HG02884 (cell line): ENCODE results near the gene IRF7.

Experiments
- ATAC-seq: cut with Tn5 transposase; IDR thresholded peaks from one replicate; pipeline ENCODE4 v1.9.1; 2021; ENCODE audit warnings: mild to moderate bottlenecking, moderate library complexity; ENCODE audit not compliant: unreplicated experiment

The IRF7 gene

GRCh38 chr11:641806-642370 lies 26.1 kb upstream of the IRF7 start:
- no peak for ATAC-seq

DNA sequence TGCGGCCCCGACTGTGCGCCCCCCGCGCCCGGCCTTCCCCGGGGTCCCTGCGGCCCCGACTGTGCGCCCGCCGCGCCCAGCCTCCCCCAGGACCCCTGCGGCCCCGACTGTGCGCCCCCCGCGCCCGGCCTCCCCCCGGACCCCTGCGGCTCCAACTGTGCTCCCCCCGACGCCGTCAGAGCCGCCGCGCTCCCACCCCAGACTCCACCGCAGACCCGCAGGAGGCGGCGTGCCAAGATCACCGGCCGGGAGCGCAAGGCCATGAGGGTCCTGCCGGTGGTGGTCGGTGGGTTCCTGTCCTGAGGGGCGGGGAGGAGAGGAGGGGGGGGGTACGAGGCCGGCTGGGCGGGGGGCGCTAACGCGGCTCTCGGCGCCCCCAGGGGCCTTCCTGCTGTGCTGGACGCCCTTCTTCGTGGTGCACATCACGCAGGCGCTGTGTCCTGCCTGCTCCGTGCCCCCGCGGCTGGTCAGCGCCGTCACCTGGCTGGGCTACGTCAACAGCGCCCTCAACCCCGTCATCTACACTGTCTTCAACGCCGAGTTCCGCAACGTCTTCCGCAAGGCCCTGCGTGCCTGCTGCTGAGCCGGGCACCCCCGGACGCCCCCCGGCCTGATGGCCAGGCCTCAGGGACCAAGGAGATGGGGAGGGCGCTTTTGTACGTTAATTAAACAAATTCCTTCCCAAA lies 24.4 kb upstream of the IRF7 start:
- ATAC-seq = no peak

DNA sequence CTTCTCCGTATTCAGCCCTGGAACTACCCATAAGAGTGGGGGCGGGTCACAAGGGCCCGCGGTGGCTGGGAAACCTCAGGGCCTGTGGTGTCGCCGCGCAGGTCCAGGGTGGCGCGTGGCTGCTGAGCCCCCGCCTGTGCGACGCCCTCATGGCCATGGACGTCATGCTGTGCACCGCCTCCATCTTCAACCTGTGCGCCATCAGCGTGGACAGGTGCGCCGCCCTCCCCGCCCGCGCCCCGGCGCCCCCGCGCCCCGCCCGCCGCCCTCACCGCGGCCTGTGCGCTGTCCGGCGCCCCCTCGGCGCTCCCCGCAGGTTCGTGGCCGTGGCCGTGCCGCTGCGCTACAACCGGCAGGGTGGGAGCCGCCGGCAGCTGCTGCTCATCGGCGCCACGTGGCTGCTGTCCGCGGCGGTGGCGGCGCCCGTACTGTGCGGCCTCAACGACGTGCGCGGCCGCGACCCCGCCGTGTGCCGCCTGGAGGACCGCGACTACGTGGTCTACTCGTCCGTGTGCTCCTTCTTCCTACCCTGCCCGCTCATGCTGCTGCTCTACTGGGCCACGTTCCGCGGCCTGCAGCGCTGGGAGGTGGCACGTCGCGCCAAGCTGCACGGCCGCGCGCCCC lies 23.7 kb upstream of the IRF7 start:
- ATAC-seq = no peak

- ATAC-seq = no peak
Measured at GRCh38 chr11:638631-639331, 23.0 kb upstream of the IRF7 start.

GRCh38 chr11:637593-638521 lies 22.1 kb upstream of the IRF7 start:
- no peak for ATAC-seq

GRCh38 chr11:637333-637592 lies 21.5 kb upstream of the IRF7 start:
- no peak for ATAC-seq

- ATAC-seq = no peak
Measured at GRCh38 chr11:636511-637332, 21.0 kb upstream of the IRF7 start, which contains the start of gene DRD4. DRD4 (plus strand) TSS chr11:637269; CDS start chr11:637305, 36 bp downstream.

GRCh38 chr11:635945-636510 lies 20.3 kb upstream of the IRF7 start:
- ATAC-seq = no peak

- no peak for ATAC-seq
Measured at GRCh38 chr11:630871-631270, 15.1 kb upstream of the IRF7 start.

DNA sequence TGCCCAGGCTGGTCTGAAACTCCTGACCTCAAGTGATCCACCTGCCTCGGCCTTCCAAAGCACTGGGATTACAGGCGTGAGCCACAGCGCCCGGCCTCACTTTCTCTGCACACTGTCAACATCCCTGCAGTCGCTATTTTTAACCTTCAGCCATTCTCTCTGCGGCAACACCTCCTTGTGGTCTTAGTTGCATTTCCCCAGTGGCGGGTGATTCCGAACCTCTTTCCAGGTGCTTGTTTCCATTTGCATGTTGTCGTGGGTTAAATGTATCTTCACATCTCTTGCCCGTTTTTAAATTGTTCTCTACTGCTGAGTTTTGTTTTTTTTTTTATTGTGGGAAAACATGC lies 13.5 kb upstream of the IRF7 start:
- ATAC-seq = no peak

DNA sequence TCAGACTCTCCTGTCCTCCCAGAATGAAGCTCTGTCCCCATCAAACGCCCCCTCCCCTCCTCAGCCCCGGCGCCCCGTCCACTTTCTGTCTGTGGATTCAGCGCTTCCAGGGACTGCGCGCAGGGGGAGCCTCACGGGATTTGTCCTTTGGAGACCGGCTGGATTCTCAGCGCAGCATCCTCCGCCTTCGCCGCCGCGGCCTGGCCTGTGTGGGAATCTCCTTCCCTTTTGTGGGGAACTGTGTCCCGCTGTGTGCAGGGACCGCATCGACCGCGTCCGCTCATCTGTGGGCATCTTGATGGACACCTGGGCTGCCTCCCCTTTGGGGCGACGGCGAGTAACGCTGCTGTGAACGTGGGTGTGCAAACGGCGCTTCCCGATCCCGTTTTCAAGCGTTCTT lies 12.3 kb upstream of the IRF7 start:
- ATAC-seq = no peak

DNA sequence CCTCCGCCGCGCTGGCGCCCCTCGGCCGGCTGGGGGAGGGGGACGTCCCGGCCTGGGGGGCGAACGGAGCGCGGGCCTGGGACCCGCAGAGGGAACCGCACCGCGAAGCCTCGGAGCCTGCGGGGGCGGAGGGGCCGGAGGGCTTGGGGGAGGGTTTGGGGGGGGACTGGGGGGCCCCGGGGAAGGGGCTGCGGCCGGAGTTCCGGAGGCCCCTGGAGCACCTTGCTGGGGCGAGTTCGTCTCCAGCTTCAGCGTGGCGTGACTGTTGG lies 11.5 kb upstream of the IRF7 start:
- ATAC-seq = no peak

DNA sequence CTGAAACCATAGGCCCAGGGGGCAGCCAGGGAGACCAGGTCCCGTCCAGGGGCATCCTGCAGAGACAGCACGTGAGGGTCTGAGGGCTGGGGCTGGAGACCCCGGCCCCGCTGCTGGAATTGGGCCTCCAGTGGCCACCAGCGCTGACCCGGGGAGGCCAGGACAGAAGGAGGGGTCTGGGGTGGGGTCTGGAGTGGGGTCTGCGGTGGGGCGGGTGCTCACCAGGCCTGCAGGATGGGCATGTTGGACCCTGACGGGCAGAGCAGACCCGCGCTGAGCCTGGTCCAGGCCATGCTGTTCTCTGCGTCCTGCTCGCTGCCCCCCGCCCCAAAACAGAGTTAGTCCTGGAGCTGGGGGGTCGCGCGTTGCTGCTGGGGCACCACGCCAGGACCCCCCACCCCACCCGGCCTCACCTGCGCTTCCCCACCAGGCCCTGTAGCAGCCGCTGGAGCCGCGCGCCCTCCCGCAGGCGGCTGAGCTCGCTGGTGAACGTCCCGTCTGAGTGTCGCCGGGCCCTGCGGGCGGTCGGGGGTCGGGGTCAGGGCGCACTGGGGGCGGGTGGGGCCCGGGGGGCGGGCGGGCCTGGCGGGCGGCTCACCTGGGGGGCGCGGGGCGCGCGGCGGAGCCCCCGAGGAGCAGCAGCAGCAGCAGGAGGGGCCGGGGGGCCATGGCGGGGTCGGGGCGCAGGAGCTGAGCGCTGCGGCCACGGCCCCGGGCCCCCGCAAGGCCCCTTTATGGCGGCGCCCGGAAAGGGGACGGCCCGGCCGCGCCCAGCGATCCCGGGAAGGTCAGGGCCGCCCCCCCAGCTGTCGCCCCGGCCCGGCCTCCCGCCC lies 10.9 kb upstream of the IRF7 start, which contains the start of gene SCT:
TSS of gene SCT (minus strand) at position 707 of the 833 bp plus-strand sequence. CDS start at position 669, 38 bp downstream.
- no peak for ATAC-seq

DNA sequence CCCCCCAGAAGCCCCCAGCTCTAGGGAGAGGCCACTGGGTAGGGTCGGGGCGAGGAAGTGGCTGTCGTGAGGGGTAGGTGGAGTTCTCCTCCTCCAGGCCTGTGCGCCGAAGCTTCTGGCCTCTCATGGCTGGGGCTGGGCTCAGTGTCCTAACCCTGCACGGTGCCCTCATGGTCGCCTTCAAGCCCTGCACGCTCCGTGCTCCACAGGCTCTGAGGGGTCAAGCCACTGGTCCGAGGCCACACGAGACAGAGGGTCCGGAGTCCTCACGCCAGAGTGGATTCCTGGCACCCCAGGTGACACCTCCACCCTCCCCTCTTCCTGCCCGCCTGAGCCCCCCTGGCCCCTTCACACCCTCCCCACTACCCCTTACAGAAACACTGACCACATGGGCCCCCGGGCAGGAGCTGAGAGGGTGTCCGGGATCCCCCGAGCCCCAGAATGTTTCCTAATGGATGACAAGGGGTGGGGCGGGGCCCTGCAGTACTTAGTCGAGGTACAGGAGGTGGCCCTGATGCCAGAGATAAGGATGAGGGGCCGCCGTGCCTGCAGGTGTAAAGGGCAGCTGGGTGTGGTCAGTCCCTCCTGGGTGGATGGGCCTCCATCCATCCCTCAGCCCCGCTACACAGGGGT lies 10.0 kb upstream of the IRF7 start:
- no peak for ATAC-seq

- ATAC-seq = no peak
Measured at GRCh38 chr11:624705-625635, 9.2 kb upstream of the IRF7 start, which contains the start of gene CDHR5. CDHR5 (minus strand) TSS chr11:624955; CDS start chr11:624902, 53 bp downstream.

- ATAC-seq = no peak
Measured at GRCh38 chr11:623999-624704, 8.4 kb upstream of the IRF7 start.

GRCh38 chr11:623349-623869 lies 7.7 kb upstream of the IRF7 start:
- no peak for ATAC-seq
